Activated T-cell treated with anti-CD3 and anti-CD28 coated beads for 4 hours (primary cell): ENCODE data around the gene CPNE4.

Experiments
- DNase-seq: peaks from one replicate; pipeline ENCODE4 v3.0.0-alpha.2; 2020

CPNE4 gene

GRCh38 chr3:131568460-131568859 is 466.4 kb downstream of the CPNE4 start:
- DNase-seq = no peak

- no peak for DNase-seq
Observed at GRCh38 chr3:131564812-131565211, 470.0 kb downstream of the CPNE4 start.

- no peak for DNase-seq
Observed at GRCh38 chr3:131561511-131561910, 473.3 kb downstream of the CPNE4 start.

GRCh38 chr3:131560795-131561194 is 474.0 kb downstream of the CPNE4 start:
- no peak for DNase-seq

- DNase-seq = no peak
Observed at GRCh38 chr3:131555456-131555855, 479.4 kb downstream of the CPNE4 start.

- DNase-seq = no peak
Observed at GRCh38 chr3:131553495-131554247, 481.1 kb downstream of the CPNE4 start.

GRCh38 chr3:131551761-131552160 is 483.1 kb downstream of the CPNE4 start:
- no peak for DNase-seq

GRCh38 chr3:131550562-131551465 is 484.0 kb downstream of the CPNE4 start:
- no peak for DNase-seq

GRCh38 chr3:131549340-131549739 is 485.5 kb downstream of the CPNE4 start:
- no peak for DNase-seq

GRCh38 chr3:131547585-131547984 is 487.2 kb downstream of the CPNE4 start:
- DNase-seq = no peak

GRCh38 chr3:131546441-131546840 is 488.4 kb downstream of the CPNE4 start:
- DNase-seq = no peak

GRCh38 chr3:131544557-131544956 is 490.3 kb downstream of the CPNE4 start:
- DNase-seq = no peak

GRCh38 chr3:131543714-131544113 is 491.1 kb downstream of the CPNE4 start:
- DNase-seq = no peak

- no peak for DNase-seq
Observed at GRCh38 chr3:131541288-131541687, 493.5 kb downstream of the CPNE4 start.

- no peak for DNase-seq
Observed at GRCh38 chr3:131540821-131541220, 494.0 kb downstream of the CPNE4 start.

- no peak for DNase-seq
Observed at GRCh38 chr3:131540143-131540542, 494.7 kb downstream of the CPNE4 start.

GRCh38 chr3:131538968-131539367 is 495.8 kb downstream of the CPNE4 start:
- no peak for DNase-seq

- no peak for DNase-seq
Observed at GRCh38 chr3:131537531-131537930, 497.3 kb downstream of the CPNE4 start.

GRCh38 chr3:131535596-131535995 is 499.2 kb downstream of the CPNE4 start:
- no peak for DNase-seq

- no peak for DNase-seq
Observed at GRCh38 chr3:131535131-131535530, 499.7 kb downstream of the CPNE4 start.

GRCh38 chr3:131532645-131533044 is 502.2 kb downstream of the CPNE4 start:
- no peak for DNase-seq

- no peak for DNase-seq
Observed at GRCh38 chr3:131530843-131531242, 504.0 kb downstream of the CPNE4 start.

GRCh38 chr3:131530388-131530787 is 504.4 kb downstream of the CPNE4 start:
- DNase-seq = no peak

GRCh38 chr3:131526801-131527347 is 507.9 kb downstream of the CPNE4 start:
- no peak for DNase-seq
